ENCODE results near the gene SRRM2.
A peak's percentile ranks its signal among the peaks of the same experiment; 100 is the strongest.

Gene SRRM2

GRCh38 chr16:2775131-2775716 is 22.8 kb downstream of the SRRM2 start:
- no peak overlapping the region for H3K4me3 ChIP-seq (ENCODE audit: low read depth in 1 of 5, low read length in 5 of 5)
- H3K27ac ChIP-seq (ENCODE audit: low read depth, low read length): no peak overlapping the region
- no peaks in the 10 kb centered on the region for H3K27me3 ChIP-seq (ENCODE audit: control insufficient read depth in 5 of 5, insufficient read depth in 4 of 5, low read length in 5 of 5)
- H3K36me3 ChIP-seq (ENCODE audit: control insufficient read depth in 5 of 5, insufficient read depth in 5 of 5, low read length in 5 of 5): peaks cover 0 to 49% (median 44%) of the 10 kb centered on the region in 5 donors
- no peaks in the 10 kb centered on the region for H3K9me3 ChIP-seq (ENCODE audit: control insufficient read depth in 5 of 5, low read length in 5 of 5)
- H3K4me1 ChIP-seq (ENCODE audit: control insufficient read depth in 5 of 5, insufficient read depth in 5 of 5, low read length in 5 of 5): peaks cover 12 to 45% (median 28%) of the 10 kb centered on the region in 5 donors
- peak overlapping the region in 1 of 5 donors; percentile 81 for H3K9ac ChIP-seq (ENCODE audit: low read length in 5 of 5)

- H3K36me3 ChIP-seq (ENCODE audit: control insufficient read depth in 5 of 5, insufficient read depth in 5 of 5, low read length in 5 of 5): peaks cover 0 to 42% (median 37%) of the 10 kb centered on the region in 5 donors
- H3K4me3 ChIP-seq (ENCODE audit: low read depth in 1 of 5, low read length in 5 of 5): peak overlapping the region; percentile 59 to 83 (median 80)
- H3K9me3 ChIP-seq (ENCODE audit: control insufficient read depth in 5 of 5, low read length in 5 of 5): no peaks in the 10 kb centered on the region
- peaks cover 12 to 43% (median 28%) of the 10 kb centered on the region in 5 donors for H3K4me1 ChIP-seq (ENCODE audit: control insufficient read depth in 5 of 5, insufficient read depth in 5 of 5, low read length in 5 of 5)
- peak overlapping the region; percentile 50 for H3K27ac ChIP-seq (ENCODE audit: low read depth, low read length)
- H3K27me3 ChIP-seq (ENCODE audit: control insufficient read depth in 5 of 5, insufficient read depth in 4 of 5, low read length in 5 of 5): no peaks in the 10 kb centered on the region
- H3K9ac ChIP-seq (ENCODE audit: low read length in 5 of 5): peak overlapping the region; percentile 72 to 85 (median 79)
These were observed 23.5 kb downstream of the SRRM2 start for GRCh38 chr16:2775765-2776499.

GRCh38 chr16:2776500-2777139 is 24.2 kb downstream of the SRRM2 start:
- Histone ChIP-seq H3K9me3 (ENCODE audit: control insufficient read depth in 5 of 5, low read length in 5 of 5) (no peaks in the 10 kb centered on the region), H3K36me3 (ENCODE audit: control insufficient read depth in 5 of 5, insufficient read depth in 5 of 5, low read length in 5 of 5) (peaks cover 0 to 35% (median 30%) of the 10 kb centered on the region in 5 donors), H3K27ac (ENCODE audit: low read depth, low read length) (peak overlapping the region; percentile 50), H3K9ac (ENCODE audit: low read length in 5 of 5) (peak overlapping the region; percentile 72 to 85 (median 79)), H3K4me3 (ENCODE audit: low read depth in 1 of 5, low read length in 5 of 5) (peak overlapping the region; percentile 59 to 83 (median 80)), H3K4me1 (ENCODE audit: control insufficient read depth in 5 of 5, insufficient read depth in 5 of 5, low read length in 5 of 5) (peaks cover 12 to 38% (median 28%) of the 10 kb centered on the region in 5 donors), H3K27me3 (ENCODE audit: control insufficient read depth in 5 of 5, insufficient read depth in 4 of 5, low read length in 5 of 5) (no peaks in the 10 kb centered on the region)

- peak within 1 kb of the TSS; percentile 86 to 98 (median 91) for H3K4me3 ChIP-seq (ENCODE audit: low read depth in 1 of 5, low read length in 5 of 5)
- H3K27ac ChIP-seq (ENCODE audit: low read depth, low read length): peak within 1 kb of the TSS; percentile 93
- peaks cover 0 to 27% (median 23%) of the 10 kb centered on the region in 5 donors for H3K36me3 ChIP-seq (ENCODE audit: control insufficient read depth in 5 of 5, insufficient read depth in 5 of 5, low read length in 5 of 5)
- peaks cover 0 to 4% (median 0%) of the 10 kb centered on the region in 5 donors for H3K27me3 ChIP-seq (ENCODE audit: control insufficient read depth in 5 of 5, insufficient read depth in 4 of 5, low read length in 5 of 5)
- H3K9ac ChIP-seq (ENCODE audit: low read length in 5 of 5): peak within 1 kb of the TSS; percentile 79 to 100 (median 99)
- H3K4me1 ChIP-seq (ENCODE audit: control insufficient read depth in 5 of 5, insufficient read depth in 5 of 5, low read length in 5 of 5): peaks cover 12 to 38% (median 28%) of the 10 kb centered on the region in 5 donors
- H3K9me3 ChIP-seq (ENCODE audit: control insufficient read depth in 5 of 5, low read length in 5 of 5): no peaks in the 10 kb centered on the region
These were observed 24.9 kb downstream of the SRRM2 start, which contains the start of gene ELOB for GRCh38 chr16:2777231-2777902. Gene ELOB, minus strand, starts transcription at chr16:2777280. Its CDS starts 41 bp downstream, at chr16:2777239.

- Histone ChIP-seq H3K27me3 (ENCODE audit: control insufficient read depth in 5 of 5, insufficient read depth in 4 of 5, low read length in 5 of 5) (peaks cover 0 to 8% (median 2%) of the 10 kb centered on the region in 5 donors), H3K27ac (ENCODE audit: low read depth, low read length) (peak overlapping the region; percentile 93), H3K4me3 (ENCODE audit: low read depth in 1 of 5, low read length in 5 of 5) (peak overlapping the region; percentile 86 to 98 (median 91)), H3K4me1 (ENCODE audit: control insufficient read depth in 5 of 5, insufficient read depth in 5 of 5, low read length in 5 of 5) (peaks cover 12 to 36% (median 28%) of the 10 kb centered on the region in 5 donors), H3K9me3 (ENCODE audit: control insufficient read depth in 5 of 5, low read length in 5 of 5) (no peaks in the 10 kb centered on the region), H3K36me3 (ENCODE audit: control insufficient read depth in 5 of 5, insufficient read depth in 5 of 5, low read length in 5 of 5) (peaks cover 0 to 21% (median 16%) of the 10 kb centered on the region in 5 donors), H3K9ac (ENCODE audit: low read length in 5 of 5) (peak overlapping the region; percentile 77 to 100 (median 99))
These were observed 25.6 kb downstream of the SRRM2 start for GRCh38 chr16:2777903-2778629.

- Histone ChIP-seq H3K9ac (ENCODE audit: low read length in 5 of 5) (peak overlapping the region in 1 of 5 donors; percentile 100), H3K4me1 (ENCODE audit: control insufficient read depth in 5 of 5, insufficient read depth in 5 of 5, low read length in 5 of 5) (peaks cover 12 to 36% (median 28%) of the 10 kb centered on the region in 5 donors), H3K27ac (ENCODE audit: low read depth, low read length) (no peak overlapping the region), H3K36me3 (ENCODE audit: control insufficient read depth in 5 of 5, insufficient read depth in 5 of 5, low read length in 5 of 5) (peaks cover 0 to 15% (median 11%) of the 10 kb centered on the region in 5 donors), H3K27me3 (ENCODE audit: control insufficient read depth in 5 of 5, insufficient read depth in 4 of 5, low read length in 5 of 5) (peaks cover 4 to 13% (median 5%) of the 10 kb centered on the region in 5 donors), H3K4me3 (ENCODE audit: low read depth in 1 of 5, low read length in 5 of 5) (peak overlapping the region; percentile 86 to 98 (median 91)), H3K9me3 (ENCODE audit: control insufficient read depth in 5 of 5, low read length in 5 of 5) (no peaks in the 10 kb centered on the region)
These were observed 26.2 kb downstream of the SRRM2 start for GRCh38 chr16:2778630-2778958.

- Histone ChIP-seq H3K9ac (ENCODE audit: low read length in 5 of 5) (no peak overlapping the region), H3K36me3 (ENCODE audit: control insufficient read depth in 5 of 5, insufficient read depth in 5 of 5, low read length in 5 of 5) (peaks cover 0 to 9% (median 7%) of the 10 kb centered on the region in 5 donors), H3K9me3 (ENCODE audit: control insufficient read depth in 5 of 5, low read length in 5 of 5) (no peaks in the 10 kb centered on the region), H3K27me3 (ENCODE audit: control insufficient read depth in 5 of 5, insufficient read depth in 4 of 5, low read length in 5 of 5) (peaks cover 7 to 21% (median 9%) of the 10 kb centered on the region in 5 donors), H3K27ac (ENCODE audit: low read depth, low read length) (no peak overlapping the region), H3K4me1 (ENCODE audit: control insufficient read depth in 5 of 5, insufficient read depth in 5 of 5, low read length in 5 of 5) (peaks cover 12 to 36% (median 28%) of the 10 kb centered on the region in 5 donors), H3K4me3 (ENCODE audit: low read depth in 1 of 5, low read length in 5 of 5) (no peak overlapping the region)
These were observed 26.9 kb downstream of the SRRM2 start for GRCh38 chr16:2779151-2779920.

- Histone ChIP-seq H3K27me3 (ENCODE audit: control insufficient read depth in 5 of 5, insufficient read depth in 4 of 5, low read length in 5 of 5) (peaks cover 16 to 30% (median 18%) of the 10 kb centered on the region in 5 donors), H3K27ac (ENCODE audit: low read depth, low read length) (no peak overlapping the region), H3K9ac (ENCODE audit: low read length in 5 of 5) (no peak overlapping the region), H3K4me1 (ENCODE audit: control insufficient read depth in 5 of 5, insufficient read depth in 5 of 5, low read length in 5 of 5) (peaks cover 10 to 37% (median 33%) of the 10 kb centered on the region in 5 donors), H3K36me3 (ENCODE audit: control insufficient read depth in 5 of 5, insufficient read depth in 5 of 5, low read length in 5 of 5) (peaks cover 0 to 2% (median 0%) of the 10 kb centered on the region in 5 donors), H3K9me3 (ENCODE audit: control insufficient read depth in 5 of 5, low read length in 5 of 5) (no peaks in the 10 kb centered on the region), H3K4me3 (ENCODE audit: low read depth in 1 of 5, low read length in 5 of 5) (no peak overlapping the region)
These were observed 27.8 kb downstream of the SRRM2 start for GRCh38 chr16:2779978-2780898.
